Stimulated activated CD4-positive, alpha-beta T cell treated with anti-CD3 and anti-CD28 coated beads, Interleukin-2, amount 100 ng/mL, for 48 hours (primary cell): ENCODE measurements around the gene JAGN1.
A peak's percentile ranks its signal among the peaks of the same experiment; 100 is the strongest.
"Not testable (repeated sequence)": the region's sequence is repeated elsewhere in the genome, so short reads cannot be mapped to it uniquely, and the experiment has no call there.

Experiments used
- DNase-seq, 2 donors: peaks; one replicate each; pipeline ENCODE4 v3.0.0-alpha.2; 2020

The JAGN1 gene

DNA sequence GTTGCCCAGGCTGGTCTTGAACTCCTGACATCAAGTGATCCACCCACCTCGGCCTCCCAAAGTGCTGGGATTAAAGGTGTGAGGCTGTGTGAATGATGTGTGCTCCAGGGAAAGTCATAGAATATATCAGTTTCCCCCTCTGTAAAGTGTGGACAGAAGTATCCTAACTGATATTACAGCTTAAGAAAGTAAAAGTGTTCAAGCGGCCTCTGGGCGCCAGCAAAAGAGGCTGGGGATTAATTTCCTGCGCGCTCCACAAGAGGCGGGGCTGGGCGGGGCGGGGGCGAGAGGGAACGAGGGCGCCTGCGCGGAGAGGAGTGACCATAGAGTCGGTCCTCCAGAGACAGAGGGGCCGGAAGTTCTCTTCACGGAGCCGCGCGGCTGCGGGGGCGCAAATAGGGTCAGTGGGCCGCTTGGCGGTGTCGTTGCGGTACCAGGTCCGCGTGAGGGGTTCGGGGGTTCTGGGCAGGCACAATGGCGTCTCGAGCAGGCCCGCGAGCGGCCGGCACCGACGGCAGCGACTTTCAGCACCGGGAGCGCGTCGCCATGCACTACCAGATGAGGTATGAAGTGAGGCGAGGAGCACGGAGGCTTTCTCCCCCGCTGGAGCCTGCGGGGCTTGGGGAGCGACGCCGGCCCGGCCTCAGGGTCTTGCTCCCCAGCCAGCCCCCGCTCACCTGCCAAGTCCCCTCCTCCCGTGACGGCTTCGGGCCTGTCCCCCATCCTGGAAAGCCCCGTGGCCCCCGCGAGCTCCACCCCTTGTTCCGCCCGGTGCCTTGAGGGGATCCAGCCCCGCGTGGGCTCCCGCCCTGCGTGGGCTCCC, at the start of gene JAGN1:
Gene JAGN1 (plus strand): TSS at position 362 of the 823 bp plus-strand sequence. CDS start 113 bp downstream, at position 475.
- peak; percentile 89 to 92 for DNase-seq

DNA sequence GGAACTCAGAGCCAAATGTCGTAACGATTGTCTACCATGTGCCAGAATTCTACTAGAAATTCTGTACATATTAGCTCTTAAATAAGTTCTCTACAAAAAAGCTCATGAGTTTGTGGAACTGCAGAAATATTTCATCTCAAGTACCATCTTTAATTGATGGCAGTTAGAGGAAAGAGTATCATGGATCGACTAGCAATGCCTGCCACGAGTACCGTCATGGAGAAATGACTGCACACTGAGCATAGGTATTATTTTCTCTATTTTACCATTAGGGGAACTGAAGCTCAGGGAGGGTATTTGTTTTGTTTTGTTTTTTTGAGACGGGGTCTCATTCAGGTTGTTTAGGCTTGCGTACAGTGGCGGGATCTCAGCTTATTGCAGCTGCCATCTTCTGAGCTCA, 49.4 kb upstream of the JAGN1 start:
- no peak for DNase-seq

- peak; percentile 98 to 99 for DNase-seq
Observed at GRCh38 chr3:9843715-9844438, 46.5 kb upstream of the JAGN1 start, which contains the start of gene RPUSD3. Gene RPUSD3 (minus strand): TSS chr3:9844008. CDS start chr3:9843990, 18 bp downstream.

- DNase-seq = no peak
Observed at GRCh38 chr3:9846231-9846630, 44.2 kb upstream of the JAGN1 start.

- no peak for DNase-seq
Observed at GRCh38 chr3:9846931-9847488, 43.4 kb upstream of the JAGN1 start.

- DNase-seq = not testable (repeated sequence)
Observed at GRCh38 chr3:9847870-9848269, 42.5 kb upstream of the JAGN1 start.

DNA sequence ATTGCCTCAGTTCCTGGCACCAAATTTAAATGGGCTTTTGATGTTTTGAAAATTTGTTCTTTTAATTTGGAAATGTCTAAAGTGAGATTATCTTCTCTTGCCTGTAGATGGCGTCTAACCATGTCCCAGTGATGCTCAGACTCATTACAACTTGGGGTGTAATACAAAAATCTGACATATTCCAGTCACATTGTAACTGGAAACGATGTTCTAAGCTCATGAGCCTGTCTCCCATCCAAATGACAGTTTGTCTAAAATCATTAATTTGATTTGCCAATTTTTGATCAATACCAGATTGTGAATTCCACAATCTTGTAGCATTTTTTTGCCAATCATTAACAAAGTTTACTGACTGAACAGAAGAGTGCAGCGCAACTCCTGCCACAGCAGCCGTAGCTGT, 41.5 kb upstream of the JAGN1 start:
- not testable (repeated sequence) for DNase-seq

GRCh38 chr3:9851383-9851782, 39.0 kb upstream of the JAGN1 start:
- DNase-seq = not testable (repeated sequence)

GRCh38 chr3:9851926-9852325, 38.5 kb upstream of the JAGN1 start:
- DNase-seq = not testable (repeated sequence)

- no peak for DNase-seq
Observed at GRCh38 chr3:9852528-9852927, 37.9 kb upstream of the JAGN1 start.

GRCh38 chr3:9854291-9854940, 36.0 kb upstream of the JAGN1 start:
- not testable (repeated sequence) for DNase-seq

DNA sequence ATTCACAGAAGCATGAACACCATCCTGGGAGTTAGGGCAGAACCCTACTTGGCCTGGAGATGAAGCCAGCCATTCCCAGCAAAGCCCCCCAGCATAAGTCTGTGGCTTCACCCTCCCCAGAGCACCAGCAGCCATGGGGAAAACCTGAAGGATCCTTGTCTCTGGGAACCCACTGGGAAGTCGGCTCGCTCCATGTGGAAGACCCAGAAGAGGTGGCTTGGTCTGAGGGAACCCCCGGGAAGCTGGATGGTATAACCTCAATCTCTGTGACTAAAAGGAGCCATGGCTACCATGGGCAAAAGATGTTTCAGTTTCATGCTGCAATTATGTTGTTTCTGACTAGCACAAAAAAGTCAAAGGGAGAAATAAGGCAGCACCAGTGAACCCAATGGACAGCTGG, 34.8 kb upstream of the JAGN1 start:
- no peak for DNase-seq

DNA sequence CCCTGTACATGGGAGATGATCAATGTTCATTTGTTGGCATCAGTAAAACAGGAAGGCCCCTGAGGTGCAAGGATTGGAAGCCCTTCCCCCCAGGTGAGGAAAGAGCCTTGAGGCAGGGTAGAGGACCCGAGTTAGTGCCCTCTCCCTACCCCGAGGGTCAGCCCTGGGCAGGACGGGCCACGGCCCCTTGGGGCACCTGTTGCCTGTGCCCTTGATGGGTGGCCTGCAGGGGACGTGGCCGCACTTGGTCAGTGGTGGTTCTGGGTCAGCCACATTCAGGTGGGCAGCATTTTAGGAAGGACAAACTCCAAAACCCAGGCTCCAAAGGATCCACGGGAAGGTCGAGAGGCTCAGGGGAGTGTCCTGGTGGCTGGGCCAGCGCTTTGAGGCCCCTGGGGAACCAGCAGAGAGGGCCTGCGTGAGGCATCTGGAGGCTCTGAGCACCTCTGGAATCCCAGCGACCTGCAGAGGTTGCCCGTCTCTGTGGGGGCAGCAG, 30.8 kb upstream of the JAGN1 start:
- DNase-seq = no peak

- no peak for DNase-seq
Observed at GRCh38 chr3:9861201-9861600, 29.2 kb upstream of the JAGN1 start.

- no peak for DNase-seq
Observed at GRCh38 chr3:9861626-9862130, 28.7 kb upstream of the JAGN1 start.

GRCh38 chr3:9862391-9863057, 27.9 kb upstream of the JAGN1 start:
- peak in 1 of 2 donors; percentile 18 for DNase-seq

DNA sequence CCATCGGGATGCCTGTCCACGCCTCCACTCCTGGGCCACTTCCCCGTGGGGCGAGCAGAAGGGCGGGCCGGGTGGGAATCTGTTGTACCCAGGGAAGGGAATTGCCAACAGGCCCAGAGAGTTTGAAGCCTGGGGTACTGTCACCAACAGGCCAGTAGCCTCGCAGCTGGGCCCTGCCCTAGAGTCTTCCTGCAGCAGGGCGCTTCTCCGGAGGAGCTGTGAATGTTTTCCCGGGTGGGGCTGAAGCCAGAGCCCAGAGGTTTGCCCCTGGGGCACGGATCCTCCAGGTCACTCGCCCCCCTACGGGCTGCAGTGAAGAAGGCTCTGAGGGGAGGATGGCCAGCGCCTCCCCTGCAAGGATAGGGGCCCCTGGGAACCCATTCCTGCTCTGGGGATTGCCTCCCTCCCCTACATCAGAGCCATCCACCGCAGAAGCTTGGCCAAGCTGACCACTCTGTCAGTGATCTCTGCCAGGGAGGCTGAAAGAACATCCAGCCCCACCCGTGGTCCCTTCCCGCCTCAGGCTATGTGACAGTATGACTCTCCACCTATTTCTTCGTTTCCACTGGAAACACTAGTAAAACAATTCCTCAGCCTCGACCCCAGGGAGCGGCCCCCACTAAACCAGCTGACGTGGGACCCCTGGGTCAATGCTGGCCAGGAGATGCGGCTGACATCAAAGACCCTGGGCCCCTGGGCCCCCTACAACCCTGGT, 27.2 kb upstream of the JAGN1 start:
- DNase-seq = no peak

- DNase-seq = no peak
Observed at GRCh38 chr3:9864200-9864927, 26.0 kb upstream of the JAGN1 start.

DNA sequence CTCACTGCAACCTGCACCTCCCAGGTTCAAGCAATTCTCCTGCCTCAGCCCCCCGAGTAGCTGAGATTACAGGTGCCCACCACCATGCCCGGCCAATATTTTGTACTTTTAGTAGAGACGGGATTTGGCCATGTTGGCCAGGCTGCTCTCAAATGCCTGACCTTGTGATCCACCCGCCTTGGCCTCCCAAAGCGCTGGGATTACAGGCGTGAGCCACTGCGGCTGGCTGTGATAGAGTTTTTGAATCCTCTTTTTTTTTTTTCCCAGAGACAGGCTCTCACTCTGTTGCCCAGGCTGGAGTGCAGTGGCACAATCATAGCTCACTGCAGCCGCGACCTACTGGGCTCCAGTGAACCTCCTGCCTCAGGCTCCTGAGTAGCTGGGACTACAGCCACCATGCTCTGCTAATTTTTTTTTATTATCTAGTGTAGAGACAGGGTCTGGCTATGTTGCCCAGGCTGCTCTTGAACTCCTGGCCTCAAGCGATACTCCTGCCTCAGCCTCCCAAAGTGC, 25.2 kb upstream of the JAGN1 start:
- DNase-seq = not testable (repeated sequence)

- no peak for DNase-seq
Observed at GRCh38 chr3:9866639-9867038, 23.8 kb upstream of the JAGN1 start.
